Neural progenitor cell (in vitro differentiated cells): ENCODE measurements around the gene UBQLN1.

Source experiments
- EZH2 ChIP-seq: fragments of 200-600 bp; sonication (generic); IDR thresholded peaks from 2 replicates; pipeline ENCODE4 v1.6.1; 2017; ENCODE audit warnings: antibody characterized with exemption, mild to moderate bottlenecking, moderate library complexity
- EZH2phosphoT487 ChIP-seq: fragments of 200-600 bp; sonication (generic); IDR thresholded peaks from 2 replicates; pipeline ENCODE4 v1.6.1; 2017; ENCODE audit warnings: antibody characterized with exemption
- TF ChIP-seq, protein P1 (sequence below): fragments of 200-600 bp; sonication (generic); IDR thresholded peaks from 2 replicates; pipeline ENCODE4 v1.5.1; 2017; ENCODE audit warnings: antibody characterized with exemption, mild to moderate bottlenecking

DNA sequence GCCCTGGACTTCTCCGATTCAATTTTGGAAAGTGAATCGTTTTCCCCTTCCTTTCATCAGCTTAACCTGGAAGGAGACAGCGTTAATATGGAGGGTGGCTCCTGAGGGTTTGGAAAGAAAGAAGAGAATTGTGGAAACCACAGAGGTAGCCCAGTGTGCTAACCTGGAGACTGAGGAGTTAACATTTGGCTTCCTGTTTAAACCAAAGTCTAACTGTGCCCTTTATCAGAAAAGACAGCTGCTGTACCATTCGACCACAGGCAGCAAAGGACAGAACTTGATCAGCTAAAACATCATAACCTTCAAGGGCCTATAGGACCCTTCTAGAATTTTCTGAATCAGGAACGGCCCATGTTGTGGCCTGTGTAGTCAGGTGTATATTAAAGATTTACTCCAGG, 84.1 kb downstream of the UBQLN1 start:
- TF ChIP-seq EZH2 (no peak), EZH2phosphoT487 (no peak)
- TF ChIP-seq, protein P1, sequence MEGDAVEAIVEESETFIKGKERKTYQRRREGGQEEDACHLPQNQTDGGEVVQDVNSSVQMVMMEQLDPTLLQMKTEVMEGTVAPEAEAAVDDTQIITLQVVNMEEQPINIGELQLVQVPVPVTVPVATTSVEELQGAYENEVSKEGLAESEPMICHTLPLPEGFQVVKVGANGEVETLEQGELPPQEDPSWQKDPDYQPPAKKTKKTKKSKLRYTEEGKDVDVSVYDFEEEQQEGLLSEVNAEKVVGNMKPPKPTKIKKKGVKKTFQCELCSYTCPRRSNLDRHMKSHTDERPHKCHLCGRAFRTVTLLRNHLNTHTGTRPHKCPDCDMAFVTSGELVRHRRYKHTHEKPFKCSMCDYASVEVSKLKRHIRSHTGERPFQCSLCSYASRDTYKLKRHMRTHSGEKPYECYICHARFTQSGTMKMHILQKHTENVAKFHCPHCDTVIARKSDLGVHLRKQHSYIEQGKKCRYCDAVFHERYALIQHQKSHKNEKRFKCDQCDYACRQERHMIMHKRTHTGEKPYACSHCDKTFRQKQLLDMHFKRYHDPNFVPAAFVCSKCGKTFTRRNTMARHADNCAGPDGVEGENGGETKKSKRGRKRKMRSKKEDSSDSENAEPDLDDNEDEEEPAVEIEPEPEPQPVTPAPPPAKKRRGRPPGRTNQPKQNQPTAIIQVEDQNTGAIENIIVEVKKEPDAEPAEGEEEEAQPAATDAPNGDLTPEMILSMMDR = no peak
